Peyer's patch (tissue), 4 donors: ENCODE measurements around the gene POU2F3. TPM values are rescaled to one million over a fixed set of nuclear protein-coding genes. Genes with fewer than 3 reads are reported as not detected.

Experiments used
- DNase-seq, 3 donors: peaks; one replicate each; pipeline ENCODE4 v3.0.0-alpha.2; 2017 to 2019
- H3K27ac ChIP-seq, 4 donors: fragments of 200-600 bp; sonication (generic); one replicate each; pipeline ENCODE4 v1.5.1; 2016 to 2019
- H3K27me3 ChIP-seq, 2 donors: fragments of 200-600 bp; sonication (generic); one replicate each; pipeline ENCODE4 v1.5.1; 2019
- H3K36me3 ChIP-seq, 3 donors: fragments of 200-600 bp; sonication (generic); one replicate each; pipeline ENCODE4 v1.5.1; 2016 to 2019
- H3K4me1 ChIP-seq, 4 donors: fragments of 200-600 bp; sonication (generic); one replicate each; pipeline ENCODE4 v1.5.1; 2016 to 2019
- H3K4me3 ChIP-seq, 4 donors: fragments of 200-600 bp; sonication (generic); 1 replicate in 3 of 4; 2 replicates in 1 of 4; pipeline ENCODE4 v1.5.1; 2016 to 2019; ENCODE audit warnings: mild to moderate bottlenecking in 1 of 4
- H3K9me3 ChIP-seq, 4 donors: fragments of 200-600 bp; sonication (generic); one replicate each; pipeline ENCODE4 v1.5.1; 2016 to 2019; ENCODE audit warnings: mild to moderate bottlenecking in 1 of 4
- POLR2A ChIP-seq, 2 donors: fragments of 450-650 bp; IDR thresholded peaks; one replicate each; pipeline ENCODE4 v1.5.1; 2017; ENCODE audit warnings: antibody characterized with exemption in 2 of 2, mild to moderate bottlenecking in 2 of 2, moderate library complexity in 2 of 2
- total RNA-seq, 4 donors: library from RNA; depleted of rRNA; stranded (reverse); fragments of >200 nt; gene quantifications; one replicate each; pipeline ENCODE4 v1.1.0, GENCODE V29; 2016
- TF ChIP-seq, protein P1 (sequence below), 6 experiments: fragments of 450-650 bp in 4 of 6; fragments of 200-600 bp in 2 of 6; sonication (generic) in 1 of 6; IDR thresholded peaks; one replicate each; pipeline ENCODE4 v1.5.1; 2017 to 2019; ENCODE audit warnings: antibody characterized with exemption in 6 of 6, mild to moderate bottlenecking in 3 of 6, moderate library complexity in 1 of 6

The POU2F3 gene
- total RNA-seq, 4 donors from 2014 or later, result 2.2 to 3.3 (median 2.8) TPM; not detected in 1

- TF ChIP-seq, protein P1, sequence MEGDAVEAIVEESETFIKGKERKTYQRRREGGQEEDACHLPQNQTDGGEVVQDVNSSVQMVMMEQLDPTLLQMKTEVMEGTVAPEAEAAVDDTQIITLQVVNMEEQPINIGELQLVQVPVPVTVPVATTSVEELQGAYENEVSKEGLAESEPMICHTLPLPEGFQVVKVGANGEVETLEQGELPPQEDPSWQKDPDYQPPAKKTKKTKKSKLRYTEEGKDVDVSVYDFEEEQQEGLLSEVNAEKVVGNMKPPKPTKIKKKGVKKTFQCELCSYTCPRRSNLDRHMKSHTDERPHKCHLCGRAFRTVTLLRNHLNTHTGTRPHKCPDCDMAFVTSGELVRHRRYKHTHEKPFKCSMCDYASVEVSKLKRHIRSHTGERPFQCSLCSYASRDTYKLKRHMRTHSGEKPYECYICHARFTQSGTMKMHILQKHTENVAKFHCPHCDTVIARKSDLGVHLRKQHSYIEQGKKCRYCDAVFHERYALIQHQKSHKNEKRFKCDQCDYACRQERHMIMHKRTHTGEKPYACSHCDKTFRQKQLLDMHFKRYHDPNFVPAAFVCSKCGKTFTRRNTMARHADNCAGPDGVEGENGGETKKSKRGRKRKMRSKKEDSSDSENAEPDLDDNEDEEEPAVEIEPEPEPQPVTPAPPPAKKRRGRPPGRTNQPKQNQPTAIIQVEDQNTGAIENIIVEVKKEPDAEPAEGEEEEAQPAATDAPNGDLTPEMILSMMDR (IDR thresholded peaks at IDR 0.05), result no peak
- no peak for TF ChIP-seq POLR2A (IDR thresholded peaks at IDR 0.05)
- Histone ChIP-seq H3K4me1 (peaks cover 0 to 5% (median 0%) of the 10 kb centered on the region in 4 donors), H3K27me3 (no peaks in the 10 kb centered on the region), H3K27ac (no peak overlapping the region), H3K4me3 (no peak overlapping the region), H3K9me3 (no peaks in the 10 kb centered on the region), H3K36me3 (no peaks in the 10 kb centered on the region)
- DNase-seq, result no peak
Measured at GRCh38 chr11:120288021-120288420, 48.1 kb downstream of the POU2F3 start.

DNA sequence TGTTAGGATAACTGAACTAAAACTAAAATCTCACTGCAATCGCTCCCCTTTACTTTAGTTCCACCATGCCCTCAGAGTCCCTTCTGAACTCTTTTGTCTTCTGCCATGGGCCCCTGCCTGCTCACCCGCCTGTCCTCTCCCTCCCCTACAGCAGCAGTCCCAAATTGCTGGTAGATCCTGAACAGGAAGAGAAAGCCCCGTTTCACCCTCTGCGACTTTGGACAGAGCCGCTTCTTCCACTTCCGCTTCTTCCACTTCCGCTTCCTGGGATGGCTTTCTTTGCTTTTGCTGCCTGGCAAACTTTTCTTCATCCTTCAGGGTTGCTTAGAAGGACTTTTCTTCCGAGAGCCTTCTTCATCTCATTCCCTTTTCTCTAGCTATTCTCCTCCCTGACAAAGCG, 49.5 kb downstream of the POU2F3 start:
- TF ChIP-seq POLR2A (IDR thresholded peaks at IDR 0.05), result no peak
- TF ChIP-seq, protein P1 (IDR thresholded peaks at IDR 0.05), result no peak
- Histone ChIP-seq H3K4me3 (no peak overlapping the region), H3K4me1 (peaks cover 0 to 5% (median 0%) of the 10 kb centered on the region in 4 donors), H3K27ac (no peak overlapping the region), H3K36me3 (no peaks in the 10 kb centered on the region), H3K27me3 (no peaks in the 10 kb centered on the region), H3K9me3 (no peaks in the 10 kb centered on the region)
- no peak for DNase-seq

- Histone ChIP-seq H3K9me3 (no peaks in the 10 kb centered on the region), H3K4me1 (peaks cover 0 to 11% (median 0%) of the 10 kb centered on the region in 4 donors), H3K4me3 (no peak overlapping the region), H3K36me3 (no peaks in the 10 kb centered on the region), H3K27me3 (no peaks in the 10 kb centered on the region), H3K27ac (peak overlapping the region in 1 of 4 donors; percentile 34)
- no peak for DNase-seq
- no peak for TF ChIP-seq POLR2A (IDR thresholded peaks at IDR 0.05)
- TF ChIP-seq, protein P1 (IDR thresholded peaks at IDR 0.05), result no peak
Measured at GRCh38 chr11:120290956-120291355, 51.0 kb downstream of the POU2F3 start.

DNA sequence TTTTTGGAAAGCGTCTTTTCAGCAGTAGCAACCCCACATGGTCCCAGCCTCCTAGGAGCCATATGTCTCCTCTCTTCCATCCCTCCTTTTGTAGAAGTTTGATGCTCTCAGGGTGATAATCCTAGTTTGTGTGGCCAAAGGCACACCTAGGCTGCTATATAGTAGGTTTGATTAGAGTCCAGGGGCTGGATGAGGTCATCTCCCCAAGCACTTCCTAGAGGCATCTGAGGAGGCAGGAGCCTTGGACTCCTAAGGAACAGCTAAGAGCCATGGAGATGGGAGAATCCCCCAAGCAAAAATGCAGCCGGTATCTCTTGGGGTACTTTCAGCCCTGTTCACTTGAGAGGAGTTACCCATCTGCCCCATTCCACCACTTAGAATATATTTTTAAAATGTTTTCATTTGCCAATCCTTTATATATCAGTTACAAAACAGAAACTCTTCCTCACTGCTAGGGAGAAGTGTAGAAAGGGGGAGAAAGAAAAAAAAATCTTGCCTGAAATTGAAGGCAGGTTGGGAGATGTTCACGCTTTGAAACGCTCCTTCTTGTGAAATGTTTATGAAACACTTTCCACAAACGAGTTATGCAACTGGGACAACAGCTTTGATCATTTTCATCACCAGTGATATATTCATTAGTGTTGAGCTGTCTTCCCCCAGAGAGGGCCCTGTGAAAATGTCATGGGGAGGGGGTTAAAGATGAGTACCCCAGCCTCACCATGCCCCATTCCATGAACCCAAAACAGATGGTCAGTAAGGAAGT, 53.3 kb downstream of the POU2F3 start:
- H3K9me3 ChIP-seq, result no peaks in the 10 kb centered on the region
- H3K4me1 ChIP-seq, result peaks cover 0 to 11% (median 0%) of the 10 kb centered on the region in 4 donors
- H3K36me3 ChIP-seq, result no peaks in the 10 kb centered on the region
- no peak for DNase-seq
- no peak overlapping the region for H3K4me3 ChIP-seq
- H3K27ac ChIP-seq, result no peak overlapping the region
- H3K27me3 ChIP-seq, result no peaks in the 10 kb centered on the region
- TF ChIP-seq, protein P1 (IDR thresholded peaks at IDR 0.05), result no peak
- no peak for TF ChIP-seq POLR2A (IDR thresholded peaks at IDR 0.05)

- no peak for TF ChIP-seq POLR2A (IDR thresholded peaks at IDR 0.05)
- TF ChIP-seq, protein P1 (IDR thresholded peaks at IDR 0.05), result no peak
- Histone ChIP-seq H3K4me1 (peaks cover 0 to 11% (median 0%) of the 10 kb centered on the region in 4 donors), H3K9me3 (no peaks in the 10 kb centered on the region), H3K27me3 (no peaks in the 10 kb centered on the region), H3K27ac (no peak overlapping the region), H3K36me3 (no peaks in the 10 kb centered on the region), H3K4me3 (no peak overlapping the region)
- no peak for DNase-seq
Measured at GRCh38 chr11:120294096-120294495, 54.2 kb downstream of the POU2F3 start.
